LNCaP clone FGC (cell line): Measurements from ENCODE around the gene ADGRG2.

ENCODE experiments used
- DNase-seq: peaks from one replicate; pipeline ENCODE4 v3.0.0-alpha.2; 2011; ENCODE audit warnings: low read depth
- H3K4me3 ChIP-seq: 2 replicates; pipeline ENCODE4 v1.5.1; 2011; ENCODE audit warnings: mild to moderate bottlenecking, low read depth, low read length, control low read depth
- TF ChIP-seq, protein P1 (sequence below): IDR thresholded peaks from 2 replicates; pipeline ENCODE4 v1.5.1; 2012; ENCODE audit warnings: mild to moderate bottlenecking; ENCODE audit not compliant: control insufficient read depth, insufficient read depth; ENCODE audit errors: extremely low read depth

The ADGRG2 gene

DNA sequence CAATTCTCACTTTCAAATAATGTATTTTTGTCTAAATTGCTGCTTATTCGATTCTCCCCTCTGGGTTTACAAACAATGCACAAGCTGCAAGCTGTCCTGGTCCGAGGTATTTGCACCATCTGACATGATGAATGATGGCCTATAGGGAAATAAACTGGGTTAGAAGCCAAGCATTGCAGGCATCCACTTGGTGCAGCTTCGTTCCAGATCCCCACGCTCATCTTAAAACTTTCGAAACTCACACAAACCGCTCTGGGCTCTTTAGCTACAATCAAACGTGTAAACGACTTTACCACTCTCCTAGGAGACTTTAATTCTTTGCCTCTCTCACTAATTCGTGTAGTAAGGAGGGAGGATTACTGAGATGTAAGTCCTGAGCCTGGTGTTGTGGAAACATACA is 157.4 kb downstream of the ADGRG2 start:
- TF ChIP-seq, protein P1, sequence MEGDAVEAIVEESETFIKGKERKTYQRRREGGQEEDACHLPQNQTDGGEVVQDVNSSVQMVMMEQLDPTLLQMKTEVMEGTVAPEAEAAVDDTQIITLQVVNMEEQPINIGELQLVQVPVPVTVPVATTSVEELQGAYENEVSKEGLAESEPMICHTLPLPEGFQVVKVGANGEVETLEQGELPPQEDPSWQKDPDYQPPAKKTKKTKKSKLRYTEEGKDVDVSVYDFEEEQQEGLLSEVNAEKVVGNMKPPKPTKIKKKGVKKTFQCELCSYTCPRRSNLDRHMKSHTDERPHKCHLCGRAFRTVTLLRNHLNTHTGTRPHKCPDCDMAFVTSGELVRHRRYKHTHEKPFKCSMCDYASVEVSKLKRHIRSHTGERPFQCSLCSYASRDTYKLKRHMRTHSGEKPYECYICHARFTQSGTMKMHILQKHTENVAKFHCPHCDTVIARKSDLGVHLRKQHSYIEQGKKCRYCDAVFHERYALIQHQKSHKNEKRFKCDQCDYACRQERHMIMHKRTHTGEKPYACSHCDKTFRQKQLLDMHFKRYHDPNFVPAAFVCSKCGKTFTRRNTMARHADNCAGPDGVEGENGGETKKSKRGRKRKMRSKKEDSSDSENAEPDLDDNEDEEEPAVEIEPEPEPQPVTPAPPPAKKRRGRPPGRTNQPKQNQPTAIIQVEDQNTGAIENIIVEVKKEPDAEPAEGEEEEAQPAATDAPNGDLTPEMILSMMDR = no peak
- no peak for DNase-seq
- no peak overlapping the region for H3K4me3 ChIP-seq

DNA sequence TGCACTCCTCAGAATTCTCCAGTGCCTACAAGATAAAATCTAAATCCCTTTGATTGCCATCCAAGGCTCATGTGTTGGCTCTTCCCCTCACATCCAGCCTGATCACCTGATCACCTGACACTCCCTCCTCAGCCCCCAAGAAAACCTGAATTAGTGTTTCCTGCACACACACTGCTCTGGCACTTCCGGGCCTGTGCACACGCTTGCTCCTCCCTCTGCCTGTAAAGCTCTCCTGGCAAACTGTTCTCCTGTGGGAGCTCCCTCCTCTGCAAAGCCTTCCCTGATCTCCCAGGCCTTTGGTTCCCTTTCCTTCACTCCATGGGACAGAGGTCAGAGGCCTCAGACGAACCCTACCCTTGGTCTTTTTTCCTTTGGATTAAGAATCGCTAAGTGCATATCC is 158.2 kb downstream of the ADGRG2 start:
- TF ChIP-seq, protein P1 = no peak
- DNase-seq = no peak
- no peak overlapping the region for H3K4me3 ChIP-seq

- no peak for DNase-seq
- TF ChIP-seq, protein P1 = no peak
- no peak overlapping the region for H3K4me3 ChIP-seq
Observed at GRCh38 chrX:18962329-18962728, 159.9 kb downstream of the ADGRG2 start.

DNA sequence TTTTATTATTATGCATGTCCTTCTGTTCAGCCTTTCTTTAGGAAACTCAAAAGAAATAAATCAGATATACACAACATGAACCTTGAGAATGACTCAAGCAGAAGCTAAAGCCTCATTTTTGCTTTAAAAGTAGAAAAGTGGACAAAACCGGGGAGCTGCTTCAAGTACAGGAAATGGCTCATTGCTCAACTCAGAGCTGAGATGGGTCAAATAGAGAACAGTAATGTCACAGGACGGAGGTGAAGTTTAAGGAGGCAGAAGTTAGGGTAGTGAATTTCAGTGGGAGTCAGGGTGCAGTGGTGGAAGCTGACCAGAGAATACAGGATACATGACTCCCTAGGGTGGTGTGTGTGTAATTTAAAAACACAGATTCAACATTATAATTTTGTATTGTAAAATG is 160.6 kb downstream of the ADGRG2 start:
- TF ChIP-seq, protein P1 = no peak
- DNase-seq = no peak
- H3K4me3 ChIP-seq = no peak overlapping the region

DNA sequence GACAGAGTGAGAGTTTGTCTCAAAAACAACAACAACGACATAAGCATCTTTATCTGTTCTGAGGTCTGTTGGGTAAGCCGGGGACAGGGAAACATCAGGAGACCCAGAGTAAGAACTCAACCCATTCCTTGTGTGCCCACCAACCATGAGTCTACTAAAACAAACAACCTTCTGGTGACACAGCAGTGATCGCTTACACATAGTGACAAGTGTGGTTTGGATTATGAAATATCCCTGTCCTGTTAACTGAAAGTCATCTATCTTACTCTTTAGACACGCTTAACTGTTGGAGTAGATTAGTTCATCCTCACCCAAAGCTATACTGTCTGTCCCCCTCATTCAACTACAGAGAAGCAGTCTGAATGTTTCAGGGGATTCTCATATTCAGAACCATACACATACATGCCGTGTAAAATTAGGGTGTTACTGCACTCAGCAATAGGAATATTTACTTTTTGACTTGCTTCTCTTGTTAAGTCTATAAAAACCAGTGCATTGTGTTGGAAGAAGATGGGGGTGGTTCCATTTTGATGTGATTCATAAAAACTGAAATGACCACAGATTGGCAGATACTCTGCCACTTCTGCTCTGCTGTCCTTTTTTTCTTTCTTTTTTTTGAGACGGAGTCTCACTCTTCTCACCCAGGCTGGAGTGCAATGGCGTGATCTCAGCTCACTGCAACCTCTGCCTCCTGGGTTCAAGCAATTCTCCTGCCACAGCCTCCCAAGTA is 165.8 kb downstream of the ADGRG2 start:
- H3K4me3 ChIP-seq = no peak overlapping the region
- DNase-seq = no peak
- TF ChIP-seq, protein P1 = no peak

DNA sequence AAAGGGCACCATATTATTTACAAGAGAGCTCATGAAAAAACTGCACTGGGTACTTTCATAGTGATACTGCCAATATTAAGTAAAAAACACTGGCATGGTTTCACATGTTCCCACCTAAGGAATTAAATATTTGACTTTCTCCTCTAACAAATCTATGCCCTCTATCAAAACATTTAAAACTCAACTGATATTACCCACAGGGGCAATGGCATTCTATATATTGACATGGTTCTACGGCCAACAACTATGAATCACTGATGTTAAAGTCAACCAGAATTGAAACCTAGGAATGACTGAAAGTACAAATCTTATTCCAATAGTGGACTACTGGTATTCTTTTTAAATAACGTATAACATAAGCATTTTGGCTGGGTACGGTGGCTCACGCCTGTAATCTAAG is 166.6 kb downstream of the ADGRG2 start:
- peak; percentile 59 for DNase-seq
- TF ChIP-seq, protein P1 = no peak
- no peak overlapping the region for H3K4me3 ChIP-seq

- DNase-seq = no peak
- TF ChIP-seq, protein P1 = no peak
- no peak overlapping the region for H3K4me3 ChIP-seq
Observed at GRCh38 chrX:18951032-18951431, 171.2 kb downstream of the ADGRG2 start.
